ENCODE results near the gene PRKCE. TPM values are rescaled to one million over a fixed set of nuclear protein-coding genes. Genes with fewer than 3 reads are reported as not detected.

Gene PRKCE
- total RNA-seq, 1 experiment from 2014 or later = 14.8 TPM

DNA sequence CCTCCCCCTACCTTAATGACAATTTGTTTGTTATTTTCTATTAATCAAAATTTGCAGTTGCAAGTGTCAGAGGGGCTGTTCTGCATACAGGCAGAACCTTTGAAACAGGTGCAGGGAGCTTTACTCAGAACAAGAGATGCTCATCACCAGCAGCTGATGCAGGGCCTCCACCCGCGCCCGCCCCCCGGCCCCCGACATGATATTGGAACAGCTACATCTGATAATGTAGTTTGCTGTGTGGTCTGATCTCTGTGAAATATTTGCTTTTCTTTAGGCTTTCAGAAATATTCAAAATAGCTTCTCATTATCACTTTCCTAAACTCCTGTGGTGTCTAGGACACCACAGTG is 130.0 kb downstream of the PRKCE start:
- RAD21 ChIA-PET (ENCODE audit: low non-redundant PET in 1 of 2, low total read pairs in 2 of 2, uncharacterized antibody in 2 of 2, unreplicated experiment in 2 of 2) = no interaction called here
- Histone ChIP-seq H3K9me2 (ENCODE audit: insufficient read depth) (no peaks in the 10 kb centered on the region), H3K27me3 (ENCODE audit: insufficient read depth, low read length) (no peaks in the 10 kb centered on the region), H3K4me3 (replicated peaks in 1 of 2; ENCODE audit: low read depth in 1 of 2, low read length in 2 of 2) (no peak overlapping the region), H2AFZ (ENCODE audit: low read depth, low read length, poor library complexity, severe bottlenecking) (no peak overlapping the region), H3K36me3 (ENCODE audit: control insufficient read depth in 1 of 2, insufficient read depth in 2 of 2, low read length in 2 of 2) (no peaks in the 10 kb centered on the region), H3K4me1 (ENCODE audit: control insufficient read depth in 1 of 2, insufficient read depth in 2 of 2, low read length in 2 of 2) (peaks cover 0 to 10% of the 10 kb centered on the region in 2 experiments; a peak in 3 of 4 replicates), H3K9me3 (ENCODE audit: control insufficient read depth in 1 of 2, insufficient read depth in 1 of 2, low read depth in 1 of 2, low read length in 2 of 2) (no peaks in the 10 kb centered on the region), H3K79me2 (ENCODE audit: insufficient read depth, low read length) (no peaks in the 10 kb centered on the region), H4K20me1 (ENCODE audit: insufficient read depth) (no peaks in the 10 kb centered on the region), H3K4me2 (ENCODE audit: low read length) (no peak overlapping the region), H3K9ac (ENCODE audit: low read length) (no peak overlapping the region), H3K27ac (ENCODE audit: low read depth, low read length) (no peak overlapping the region)
- no TSS peak for BruUV-seq (replicated peaks)
- CTCF ChIA-PET = interaction anchor here (1.6 kb wide), 1 partner anchor 17 kb away, joined by 3 read pairs; no protein-coding TSS in a partner anchor
- ATAC-seq (no peak), DNase-seq (ENCODE audit: low read depth, low spot score) (no peak)
- TF ChIP-seq ELF1 (IDR thresholded peaks at IDR 0.05; ENCODE audit: borderline replicate concordance, low read depth) (no peak), EZH2phosphoT487 (IDR thresholded peaks at IDR 0.05; ENCODE audit: borderline replicate concordance) (no peak), EZH2 (IDR thresholded peaks at IDR 0.05) (no peak), SP1 (IDR thresholded peaks at IDR 0.05; ENCODE audit: low read depth) (no peak), SRF (IDR thresholded peaks at IDR 0.05; ENCODE audit: low read depth) (no peak), SIN3A (IDR thresholded peaks at IDR 0.05; ENCODE audit: low read depth) (no peak), RAD21 (IDR thresholded peaks at IDR 0.05; ENCODE audit: low read depth) (no peak), ZNF274 (IDR thresholded peaks at IDR 0.05; ENCODE audit: low read depth, low read length) (no peak), CTCF (IDR thresholded peaks at IDR 0.05 in 2 of 3, conservative IDR thresholded peaks at IDR 0.05 in 1 of 3; ENCODE audit: borderline replicate concordance in 1 of 3, insufficient read depth in 1 of 3, low read depth in 2 of 3, low read length in 2 of 3) (no peak), TCF7L2 (IDR thresholded peaks at IDR 0.05; ENCODE audit: borderline replicate concordance, extremely low read depth, insufficient read depth, insufficient read length) (no peak), CEBPB (IDR thresholded peaks at IDR 0.05; ENCODE audit: low read depth) (no peak), POLR2AphosphoS5 (IDR thresholded peaks at IDR 0.05; ENCODE audit: low read depth, low read length) (no peak), ZBTB33 (IDR thresholded peaks at IDR 0.05; ENCODE audit: extremely low read depth, insufficient replicate concordance, low read length) (no peak), YY1 (IDR thresholded peaks at IDR 0.05; ENCODE audit: extremely low read depth, insufficient replicate concordance, low read depth, low read length) (no peak), FOSL1 (IDR thresholded peaks at IDR 0.05; ENCODE audit: low read depth) (no peak), CBX3 (IDR thresholded peaks at IDR 0.05; ENCODE audit: low read depth) (no peak), POLR2A (IDR thresholded peaks at IDR 0.05; ENCODE audit: borderline replicate concordance, extremely low read depth, insufficient read depth, insufficient read length) (no peak)
- TF ChIP-seq, protein P1, sequence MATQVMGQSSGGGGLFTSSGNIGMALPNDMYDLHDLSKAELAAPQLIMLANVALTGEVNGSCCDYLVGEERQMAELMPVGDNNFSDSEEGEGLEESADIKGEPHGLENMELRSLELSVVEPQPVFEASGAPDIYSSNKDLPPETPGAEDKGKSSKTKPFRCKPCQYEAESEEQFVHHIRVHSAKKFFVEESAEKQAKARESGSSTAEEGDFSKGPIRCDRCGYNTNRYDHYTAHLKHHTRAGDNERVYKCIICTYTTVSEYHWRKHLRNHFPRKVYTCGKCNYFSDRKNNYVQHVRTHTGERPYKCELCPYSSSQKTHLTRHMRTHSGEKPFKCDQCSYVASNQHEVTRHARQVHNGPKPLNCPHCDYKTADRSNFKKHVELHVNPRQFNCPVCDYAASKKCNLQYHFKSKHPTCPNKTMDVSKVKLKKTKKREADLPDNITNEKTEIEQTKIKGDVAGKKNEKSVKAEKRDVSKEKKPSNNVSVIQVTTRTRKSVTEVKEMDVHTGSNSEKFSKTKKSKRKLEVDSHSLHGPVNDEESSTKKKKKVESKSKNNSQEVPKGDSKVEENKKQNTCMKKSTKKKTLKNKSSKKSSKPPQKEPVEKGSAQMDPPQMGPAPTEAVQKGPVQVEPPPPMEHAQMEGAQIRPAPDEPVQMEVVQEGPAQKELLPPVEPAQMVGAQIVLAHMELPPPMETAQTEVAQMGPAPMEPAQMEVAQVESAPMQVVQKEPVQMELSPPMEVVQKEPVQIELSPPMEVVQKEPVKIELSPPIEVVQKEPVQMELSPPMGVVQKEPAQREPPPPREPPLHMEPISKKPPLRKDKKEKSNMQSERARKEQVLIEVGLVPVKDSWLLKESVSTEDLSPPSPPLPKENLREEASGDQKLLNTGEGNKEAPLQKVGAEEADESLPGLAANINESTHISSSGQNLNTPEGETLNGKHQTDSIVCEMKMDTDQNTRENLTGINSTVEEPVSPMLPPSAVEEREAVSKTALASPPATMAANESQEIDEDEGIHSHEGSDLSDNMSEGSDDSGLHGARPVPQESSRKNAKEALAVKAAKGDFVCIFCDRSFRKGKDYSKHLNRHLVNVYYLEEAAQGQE (IDR thresholded peaks at IDR 0.05; ENCODE audit: low read depth) = no peak
- TF ChIP-seq, protein P2, sequence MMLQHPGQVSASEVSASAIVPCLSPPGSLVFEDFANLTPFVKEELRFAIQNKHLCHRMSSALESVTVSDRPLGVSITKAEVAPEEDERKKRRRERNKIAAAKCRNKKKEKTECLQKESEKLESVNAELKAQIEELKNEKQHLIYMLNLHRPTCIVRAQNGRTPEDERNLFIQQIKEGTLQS (IDR thresholded peaks at IDR 0.05) = no peak
- POLR2A ChIA-PET = no interaction called here
- intact Hi-C loops (cut with micrococcal nuclease) = no loop called here
